ENCODE data around the gene RTP5.

Gene RTP5

DNA sequence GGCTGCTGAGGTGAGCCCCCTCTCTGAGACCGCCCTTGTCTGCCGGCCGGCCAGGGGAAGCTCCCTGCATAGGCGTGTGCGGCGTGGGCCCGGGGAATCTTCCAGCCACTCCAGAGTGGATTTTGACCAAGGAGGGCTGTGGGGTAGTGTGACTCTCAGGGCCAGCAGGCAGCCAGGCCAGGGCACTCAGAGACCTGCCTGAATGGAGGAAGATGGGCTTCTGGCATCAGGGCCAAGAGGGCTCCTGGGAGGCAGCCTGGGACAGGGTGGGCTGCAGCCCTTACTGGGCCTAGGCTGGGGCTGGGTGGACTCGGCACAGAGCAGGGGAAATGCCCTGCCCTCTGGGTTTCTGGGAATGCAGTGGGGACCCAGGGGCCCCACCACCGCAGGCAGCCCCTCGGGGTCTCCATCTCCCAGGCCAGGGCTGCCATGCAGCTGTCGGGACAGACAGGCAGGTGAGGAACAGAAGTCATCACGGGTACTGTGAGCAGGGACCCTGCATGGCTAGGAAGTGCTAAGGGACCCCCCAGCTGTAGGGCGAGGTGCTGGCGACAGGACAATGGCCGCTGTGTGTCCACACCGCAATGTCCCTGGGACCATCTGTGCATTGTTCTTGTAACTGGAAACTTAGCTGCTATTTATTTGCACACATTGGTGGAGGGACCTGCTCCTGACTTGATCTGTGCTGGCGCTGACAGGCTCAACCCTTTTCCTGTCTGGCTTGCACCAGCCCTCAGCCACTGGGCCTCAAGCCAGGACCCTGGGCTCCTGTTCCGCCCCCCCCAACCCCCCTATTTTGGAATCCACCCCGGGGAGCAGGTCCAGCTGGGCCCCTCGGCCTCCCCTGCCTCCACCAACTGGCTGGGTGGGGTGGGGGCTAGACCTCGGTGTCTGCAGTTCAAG, 14.9 kb upstream of the RTP5 start:
- H3K4me2 ChIP-seq: peak overlapping the region; percentile 86 to 100 (median 99)
- peaks cover 0 to 28% (median 0%) of the 10 kb centered on the region in 11 experiments; a peak in 5 of 22 replicates for H3K36me3 ChIP-seq
- peak overlapping the region in 7 of 11 experiments; percentile 12 to 48 (median 26); a peak in 10 of 22 replicates for H3K27ac ChIP-seq
- peaks cover 0 to 45% (median 0%) of the 10 kb centered on the region in 11 experiments; a peak in 7 of 22 replicates for H4K20me1 ChIP-seq
- H3K4me3 ChIP-seq: no peak overlapping the region
- peak overlapping the region in 9 of 11 experiments; percentile 7 to 97 (median 54); a peak in 16 of 22 replicates for H3K9ac ChIP-seq
- TF ChIP-seq Cebpa-rat (IDR thresholded peaks at IDR 0.05): no peak
- H3K4me1 ChIP-seq: peaks cover 62 to 79% (median 68%) of the 10 kb centered on the region in 10 experiments
- no peaks in the 10 kb centered on the region; a peak in 1 of 22 replicates for H3K27me3 ChIP-seq
- no peaks in the 10 kb centered on the region for H3K9me3 ChIP-seq (replicated peaks in 1 of 11)

DNA sequence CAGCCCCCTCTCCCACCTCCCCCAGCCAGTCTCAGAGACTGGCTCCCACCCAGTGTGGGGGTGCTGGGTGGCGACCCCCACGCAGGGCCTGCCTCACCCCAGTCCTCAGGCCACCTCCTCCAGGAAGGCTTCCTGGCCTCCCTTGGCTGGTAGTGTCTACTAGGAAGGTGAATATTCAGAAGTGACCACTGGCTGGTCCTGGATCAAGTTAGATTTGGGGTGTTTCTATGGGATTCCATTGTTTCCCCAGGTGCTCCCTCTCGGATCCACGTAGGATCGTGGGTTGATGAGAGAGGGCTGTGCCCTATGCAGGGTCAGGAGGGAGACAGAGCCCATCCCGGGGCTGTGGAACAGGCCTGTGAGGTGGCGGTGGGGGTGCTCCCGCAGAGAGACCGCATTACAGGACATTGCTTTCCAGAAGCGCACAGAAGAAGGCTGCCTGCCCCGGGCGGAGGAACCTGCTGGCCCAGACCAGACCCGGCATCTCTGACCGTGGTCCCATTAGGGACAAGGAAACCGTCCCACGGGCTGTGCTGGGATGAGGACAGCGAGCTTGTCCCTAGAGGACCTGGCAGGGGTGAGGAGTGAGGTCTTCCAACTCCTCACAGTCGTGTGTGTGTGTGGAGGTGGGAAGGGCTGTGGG, 14.2 kb upstream of the RTP5 start:
- H3K27ac ChIP-seq: peak overlapping the region in 6 of 11 experiments; percentile 12 to 45 (median 26); a peak in 7 of 22 replicates

DNA sequence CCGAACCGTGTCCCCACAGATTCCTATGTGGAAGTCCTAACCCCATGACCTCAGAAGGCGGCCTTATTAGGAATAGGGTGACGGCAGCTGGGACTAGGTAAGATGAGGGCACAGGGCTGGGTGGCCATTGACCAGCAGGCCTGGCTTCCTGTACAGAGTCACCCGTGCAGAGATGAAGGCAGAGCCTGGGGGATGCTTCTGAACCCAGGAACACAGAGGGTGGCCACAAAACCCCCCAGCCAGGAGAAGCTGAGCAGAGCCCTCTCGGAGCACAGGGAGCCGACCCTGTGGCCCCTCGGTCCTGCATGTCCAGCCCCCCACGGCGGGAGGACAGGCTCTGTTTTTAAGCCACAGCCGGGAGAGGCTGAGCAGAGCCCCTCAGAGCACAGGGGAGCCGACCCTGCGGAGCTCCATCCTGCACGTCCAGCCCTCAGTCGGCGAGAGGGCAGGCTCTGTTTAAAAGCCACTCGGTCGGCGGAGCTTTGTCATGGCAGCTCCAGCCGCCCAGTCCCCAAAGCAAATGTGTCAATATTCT, 13.6 kb upstream of the RTP5 start:
- Histone ChIP-seq H3K9ac (peak overlapping the region in 7 of 11 experiments; percentile 37 to 97 (median 59); a peak in 12 of 22 replicates), H3K4me3 (peak overlapping the region in 1 of 10 experiments; percentile 12; a peak in 1 of 20 replicates), H3K9me3 (replicated peaks in 1 of 11) (no peaks in the 10 kb centered on the region), H3K27me3 (no peaks in the 10 kb centered on the region; a peak in 1 of 22 replicates), H3K27ac (peak overlapping the region in 5 of 11 experiments; percentile 7 to 45 (median 26); a peak in 4 of 22 replicates), H3K4me1 (peaks cover 72 to 86% (median 81%) of the 10 kb centered on the region in 10 experiments), H3K36me3 (peaks cover 0 to 19% (median 0%) of the 10 kb centered on the region in 11 experiments; a peak in 5 of 22 replicates), H4K20me1 (peaks cover 0 to 33% (median 0%) of the 10 kb centered on the region in 11 experiments; a peak in 7 of 22 replicates), H3K4me2 (peak overlapping the region; percentile 86 to 100 (median 99))
- TF ChIP-seq Cebpa-rat (IDR thresholded peaks at IDR 0.05): no peak

More for the DNA sequence above, 14.2 kb upstream of the RTP5 start:
- TF ChIP-seq Cebpa-rat (IDR thresholded peaks at IDR 0.05): no peak
- Histone ChIP-seq H3K36me3 (peaks cover 0 to 25% (median 0%) of the 10 kb centered on the region in 11 experiments; a peak in 5 of 22 replicates), H3K4me2 (peak overlapping the region; percentile 86 to 100 (median 99)), H3K27me3 (no peaks in the 10 kb centered on the region; a peak in 1 of 22 replicates), H4K20me1 (peaks cover 0 to 39% (median 0%) of the 10 kb centered on the region in 11 experiments; a peak in 7 of 22 replicates), H3K4me1 (peaks cover 66 to 86% (median 75%) of the 10 kb centered on the region in 10 experiments), H3K9me3 (replicated peaks in 1 of 11) (no peaks in the 10 kb centered on the region), H3K4me3 (peak overlapping the region in 1 of 10 experiments; percentile 12; a peak in 1 of 20 replicates), H3K9ac (peak overlapping the region in 7 of 11 experiments; percentile 37 to 97 (median 59); a peak in 14 of 22 replicates)

DNA sequence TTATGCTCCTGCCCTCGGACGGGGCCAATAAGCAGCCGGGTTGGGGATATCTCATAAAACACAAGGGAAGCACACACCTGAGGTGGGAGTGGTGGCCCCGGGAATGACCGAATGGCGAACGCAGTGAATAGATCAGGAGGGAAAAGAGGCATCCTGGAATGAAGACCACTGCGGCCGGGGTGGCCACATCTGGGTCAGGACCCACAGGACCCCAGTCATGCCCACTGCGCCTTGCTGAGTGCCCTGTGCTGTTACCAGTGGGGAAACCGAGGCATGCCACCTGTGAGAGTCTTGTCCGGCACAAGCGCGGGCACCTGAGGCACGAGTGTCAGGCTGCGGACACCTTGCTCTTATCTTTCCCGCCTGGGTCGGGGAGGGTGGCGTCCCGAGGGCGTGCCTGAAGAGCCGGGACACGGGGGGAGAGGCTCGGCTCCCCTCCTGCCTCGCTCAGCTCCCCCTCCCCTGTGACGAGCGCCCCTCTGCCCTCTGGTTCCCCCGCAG, 12.4 kb upstream of the RTP5 start:
- Histone ChIP-seq H3K9ac (peak overlapping the region; percentile 53 to 97 (median 79); a peak in 17 of 22 replicates), H3K9me3 (replicated peaks in 1 of 11) (no peaks in the 10 kb centered on the region), H3K4me1 (peaks cover 83 to 93% (median 91%) of the 10 kb centered on the region in 10 experiments), H3K4me3 (peak overlapping the region in 7 of 10 experiments; percentile 45 to 64 (median 58); a peak in 11 of 20 replicates), H3K4me2 (peak overlapping the region; percentile 94 to 100 (median 99)), H4K20me1 (peaks cover 0 to 30% (median 0%) of the 10 kb centered on the region in 11 experiments; a peak in 6 of 22 replicates), H3K27me3 (no peaks in the 10 kb centered on the region; a peak in 1 of 22 replicates), H3K27ac (peak overlapping the region in 10 of 11 experiments; percentile 40 to 98 (median 88); a peak in 14 of 22 replicates), H3K36me3 (peaks cover 0 to 11% (median 0%) of the 10 kb centered on the region in 11 experiments; a peak in 1 of 22 replicates)
- no peak for TF ChIP-seq Cebpa-rat (IDR thresholded peaks at IDR 0.05)

DNA sequence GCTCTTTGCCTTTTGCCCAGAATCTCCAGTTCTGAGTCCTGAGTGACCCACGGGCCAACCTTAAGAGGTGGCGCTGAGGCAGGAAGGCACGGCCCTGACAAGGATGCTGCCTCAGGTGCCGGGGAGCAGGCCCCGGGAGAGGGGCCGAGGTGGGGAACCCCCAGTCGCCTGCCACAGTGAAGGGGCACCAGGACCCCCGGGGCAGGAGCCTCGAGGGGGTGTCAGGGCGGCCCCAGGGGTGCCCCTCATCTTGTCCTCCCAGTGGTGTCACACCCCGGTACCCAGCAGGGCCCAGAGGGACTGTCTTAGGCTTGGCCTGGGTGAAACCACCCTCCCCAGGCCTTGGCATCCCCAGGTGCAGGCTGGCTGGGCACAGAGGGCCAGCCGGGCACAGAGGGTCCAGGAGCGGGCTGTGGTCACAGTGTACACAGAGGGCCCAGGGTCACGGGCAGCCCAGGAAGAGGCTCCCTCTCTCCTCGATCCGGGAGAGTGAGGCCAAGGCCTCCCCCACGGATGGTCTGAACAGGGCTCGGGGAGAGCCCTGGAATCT, 11.9 kb upstream of the RTP5 start:
- H4K20me1 ChIP-seq: peaks cover 0 to 27% (median 0%) of the 10 kb centered on the region in 11 experiments; a peak in 6 of 22 replicates
- H3K9ac ChIP-seq: peak overlapping the region; percentile 53 to 97 (median 79)
- H3K4me3 ChIP-seq: peak overlapping the region in 9 of 10 experiments; percentile 26 to 64 (median 57); a peak in 18 of 20 replicates
- peak overlapping the region; percentile 40 to 98 (median 89) for H3K27ac ChIP-seq
- peak overlapping the region; percentile 94 to 100 (median 99) for H3K4me2 ChIP-seq
- peaks cover 0 to 6% (median 0%) of the 10 kb centered on the region in 11 experiments; a peak in 1 of 22 replicates for H3K36me3 ChIP-seq
- H3K9me3 ChIP-seq (replicated peaks in 1 of 11): no peaks in the 10 kb centered on the region
- H3K27me3 ChIP-seq: no peaks in the 10 kb centered on the region; a peak in 1 of 22 replicates
- no peak for TF ChIP-seq Cebpa-rat (IDR thresholded peaks at IDR 0.05)
- peaks cover 89 to 99% (median 95%) of the 10 kb centered on the region in 10 experiments for H3K4me1 ChIP-seq

DNA sequence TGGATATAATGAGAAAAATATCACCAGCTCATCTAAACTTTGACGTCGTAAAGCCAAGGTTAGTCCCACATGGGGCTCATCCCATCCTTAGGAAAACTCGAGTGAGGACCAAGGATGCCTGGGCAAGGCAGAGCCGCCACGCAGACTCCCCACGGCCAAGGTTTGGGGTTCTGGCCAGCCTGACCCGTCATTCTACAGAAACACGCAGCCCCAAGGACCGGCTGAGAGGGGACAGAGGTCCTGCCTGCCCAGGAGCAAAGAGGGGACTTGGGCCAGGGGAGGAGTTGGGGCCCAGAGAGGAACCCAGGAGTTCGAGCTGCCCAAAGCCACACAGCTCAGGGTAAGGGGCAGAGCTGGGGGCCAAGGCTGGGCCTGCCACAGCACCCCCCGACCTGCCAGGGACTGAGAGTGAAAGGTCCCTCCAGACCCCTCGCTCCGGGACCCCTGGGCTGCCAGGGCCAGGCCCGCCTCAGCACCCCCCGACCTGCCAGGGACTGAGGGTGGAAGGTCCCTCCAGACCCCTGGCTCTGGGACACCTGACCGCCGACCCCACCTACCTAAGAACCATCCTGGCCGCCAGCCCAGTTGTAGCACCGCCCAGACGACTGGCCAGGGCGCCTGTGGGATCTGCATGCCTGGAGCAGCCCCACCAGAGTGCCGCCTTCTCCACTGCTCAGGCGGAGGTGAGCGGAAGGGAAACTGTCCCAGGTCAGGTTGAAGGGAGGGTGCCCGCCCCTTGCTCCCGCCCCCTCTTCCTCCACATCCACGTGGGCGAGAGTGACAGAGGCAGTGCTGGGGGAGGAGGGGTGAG, 11.1 kb upstream of the RTP5 start, which contains the start of gene PDCD1:
PDCD1 (minus strand) TSS at position 689 of the 811 bp plus-strand sequence; CDS start at position 633, 56 bp downstream.
- Histone ChIP-seq H3K36me3 (no peaks in the 10 kb centered on the region; a peak in 1 of 22 replicates), H4K20me1 (peaks cover 0 to 19% (median 0%) of the 10 kb centered on the region in 11 experiments; a peak in 5 of 22 replicates), H3K4me1 (peaks cover 94 to 100% (median 99%) of the 10 kb centered on the region in 10 experiments), H3K9me3 (replicated peaks in 1 of 11) (no peaks in the 10 kb centered on the region), H3K4me3 (peak within 1 kb of the TSS; percentile 37 to 64 (median 56)), H3K27me3 (peaks cover 0 to 6% (median 0%) of the 10 kb centered on the region in 11 experiments; a peak in 3 of 22 replicates), H3K27ac (peak within 1 kb of the TSS; percentile 82 to 98 (median 89)), H3K9ac (peak within 1 kb of the TSS; percentile 69 to 97 (median 79)), H3K4me2 (peak within 1 kb of the TSS; percentile 94 to 100 (median 99))
- TF ChIP-seq Cebpa-rat (IDR thresholded peaks at IDR 0.05): no peak

DNA sequence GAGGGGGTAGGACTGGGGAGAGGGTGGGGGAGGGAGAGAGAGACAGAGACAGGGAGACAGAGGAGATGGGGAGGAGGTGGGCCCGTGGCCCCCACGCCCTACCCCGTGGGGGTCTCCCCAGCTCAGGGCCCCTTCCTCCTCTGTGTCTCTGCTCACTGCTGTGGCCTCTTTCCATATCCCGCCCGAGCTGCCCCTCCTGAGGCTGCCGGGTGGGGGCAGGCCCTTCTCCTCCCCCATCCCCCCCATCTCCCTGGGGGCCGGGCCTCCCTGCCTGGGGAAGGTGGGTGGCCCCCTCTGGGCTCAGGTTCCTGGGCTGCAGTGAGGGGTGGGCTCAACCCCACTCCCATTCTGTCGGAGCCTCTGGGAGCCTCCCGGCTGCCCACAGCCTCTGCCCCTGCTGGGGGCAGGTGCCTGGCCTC, 10.5 kb upstream of the RTP5 start:
- Histone ChIP-seq H3K4me1 (peaks cover 94 to 100% (median 99%) of the 10 kb centered on the region in 10 experiments), H3K4me2 (peak overlapping the region; percentile 94 to 100 (median 99)), H3K36me3 (no peaks in the 10 kb centered on the region), H3K27me3 (peaks cover 0 to 9% (median 2%) of the 10 kb centered on the region in 11 experiments; a peak in 4 of 22 replicates), H3K9me3 (replicated peaks in 1 of 11) (no peaks in the 10 kb centered on the region), H4K20me1 (peaks cover 0 to 13% (median 0%) of the 10 kb centered on the region in 11 experiments; a peak in 5 of 22 replicates), H3K9ac (peak overlapping the region; percentile 69 to 97 (median 79)), H3K27ac (peak overlapping the region; percentile 82 to 98 (median 89)), H3K4me3 (peak overlapping the region; percentile 37 to 64 (median 56))
- TF ChIP-seq Cebpa-rat (IDR thresholded peaks at IDR 0.05): no peak
